ENCODE data around the gene FAM131C.

DNA sequence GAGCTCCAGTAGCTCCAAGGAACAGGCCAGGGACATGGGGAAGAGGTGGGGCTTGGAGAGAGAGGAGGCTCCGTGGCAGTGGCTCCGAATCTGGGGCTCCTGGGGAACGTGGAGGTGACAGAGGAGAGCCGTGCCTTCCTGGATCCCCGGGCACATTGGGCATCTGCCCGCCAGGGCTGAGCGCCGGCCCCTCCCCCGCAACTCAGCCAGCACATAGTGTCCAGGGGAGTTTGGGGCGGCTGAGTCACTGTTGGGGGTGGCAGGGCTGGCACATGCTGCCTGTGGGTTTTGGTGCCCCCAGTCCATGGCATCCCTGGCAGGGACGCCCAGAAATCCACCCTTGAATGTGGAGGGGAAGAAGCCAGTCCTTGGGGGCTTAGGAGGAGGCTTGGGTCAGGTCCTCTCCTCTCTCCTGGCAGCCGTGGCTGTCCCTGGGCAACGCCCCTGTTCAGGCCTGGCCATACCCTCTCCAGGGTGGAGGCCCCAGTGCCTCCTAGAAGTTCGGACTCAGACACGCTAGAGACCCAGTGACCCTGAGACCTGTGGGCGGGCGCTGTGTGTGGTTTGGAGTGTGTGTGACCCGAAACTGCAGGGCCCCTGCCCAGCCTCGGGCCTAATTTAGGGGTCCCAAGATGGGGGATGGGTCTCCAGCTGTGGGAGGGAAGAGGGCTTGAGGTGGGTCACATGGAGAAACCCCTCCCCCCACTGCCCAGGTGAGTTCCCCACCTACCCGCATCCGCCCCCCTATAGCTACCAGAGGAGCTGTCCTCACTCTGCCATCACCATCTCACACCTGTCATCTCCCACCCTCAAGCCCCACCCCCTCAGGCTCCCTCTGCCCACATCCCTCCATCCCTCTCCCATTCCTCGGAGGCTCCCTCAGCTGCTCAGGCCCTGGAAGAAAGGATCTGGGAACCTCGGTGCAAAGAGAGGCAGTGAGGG, 57.2 kb downstream of the FAM131C start:
- TF ChIP-seq POLR2AphosphoS5 (IDR thresholded peaks at IDR 0.05; ENCODE audit: low read depth, low read length) (no peak), TCF7L2 (IDR thresholded peaks at IDR 0.05; ENCODE audit: low read depth, low read length) (no peak)
- TF ChIP-seq, protein P1, sequence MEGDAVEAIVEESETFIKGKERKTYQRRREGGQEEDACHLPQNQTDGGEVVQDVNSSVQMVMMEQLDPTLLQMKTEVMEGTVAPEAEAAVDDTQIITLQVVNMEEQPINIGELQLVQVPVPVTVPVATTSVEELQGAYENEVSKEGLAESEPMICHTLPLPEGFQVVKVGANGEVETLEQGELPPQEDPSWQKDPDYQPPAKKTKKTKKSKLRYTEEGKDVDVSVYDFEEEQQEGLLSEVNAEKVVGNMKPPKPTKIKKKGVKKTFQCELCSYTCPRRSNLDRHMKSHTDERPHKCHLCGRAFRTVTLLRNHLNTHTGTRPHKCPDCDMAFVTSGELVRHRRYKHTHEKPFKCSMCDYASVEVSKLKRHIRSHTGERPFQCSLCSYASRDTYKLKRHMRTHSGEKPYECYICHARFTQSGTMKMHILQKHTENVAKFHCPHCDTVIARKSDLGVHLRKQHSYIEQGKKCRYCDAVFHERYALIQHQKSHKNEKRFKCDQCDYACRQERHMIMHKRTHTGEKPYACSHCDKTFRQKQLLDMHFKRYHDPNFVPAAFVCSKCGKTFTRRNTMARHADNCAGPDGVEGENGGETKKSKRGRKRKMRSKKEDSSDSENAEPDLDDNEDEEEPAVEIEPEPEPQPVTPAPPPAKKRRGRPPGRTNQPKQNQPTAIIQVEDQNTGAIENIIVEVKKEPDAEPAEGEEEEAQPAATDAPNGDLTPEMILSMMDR (IDR thresholded peaks at IDR 0.05) = no peak
- TF ChIP-seq, protein P2, sequence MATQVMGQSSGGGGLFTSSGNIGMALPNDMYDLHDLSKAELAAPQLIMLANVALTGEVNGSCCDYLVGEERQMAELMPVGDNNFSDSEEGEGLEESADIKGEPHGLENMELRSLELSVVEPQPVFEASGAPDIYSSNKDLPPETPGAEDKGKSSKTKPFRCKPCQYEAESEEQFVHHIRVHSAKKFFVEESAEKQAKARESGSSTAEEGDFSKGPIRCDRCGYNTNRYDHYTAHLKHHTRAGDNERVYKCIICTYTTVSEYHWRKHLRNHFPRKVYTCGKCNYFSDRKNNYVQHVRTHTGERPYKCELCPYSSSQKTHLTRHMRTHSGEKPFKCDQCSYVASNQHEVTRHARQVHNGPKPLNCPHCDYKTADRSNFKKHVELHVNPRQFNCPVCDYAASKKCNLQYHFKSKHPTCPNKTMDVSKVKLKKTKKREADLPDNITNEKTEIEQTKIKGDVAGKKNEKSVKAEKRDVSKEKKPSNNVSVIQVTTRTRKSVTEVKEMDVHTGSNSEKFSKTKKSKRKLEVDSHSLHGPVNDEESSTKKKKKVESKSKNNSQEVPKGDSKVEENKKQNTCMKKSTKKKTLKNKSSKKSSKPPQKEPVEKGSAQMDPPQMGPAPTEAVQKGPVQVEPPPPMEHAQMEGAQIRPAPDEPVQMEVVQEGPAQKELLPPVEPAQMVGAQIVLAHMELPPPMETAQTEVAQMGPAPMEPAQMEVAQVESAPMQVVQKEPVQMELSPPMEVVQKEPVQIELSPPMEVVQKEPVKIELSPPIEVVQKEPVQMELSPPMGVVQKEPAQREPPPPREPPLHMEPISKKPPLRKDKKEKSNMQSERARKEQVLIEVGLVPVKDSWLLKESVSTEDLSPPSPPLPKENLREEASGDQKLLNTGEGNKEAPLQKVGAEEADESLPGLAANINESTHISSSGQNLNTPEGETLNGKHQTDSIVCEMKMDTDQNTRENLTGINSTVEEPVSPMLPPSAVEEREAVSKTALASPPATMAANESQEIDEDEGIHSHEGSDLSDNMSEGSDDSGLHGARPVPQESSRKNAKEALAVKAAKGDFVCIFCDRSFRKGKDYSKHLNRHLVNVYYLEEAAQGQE (IDR thresholded peaks at IDR 0.05; ENCODE audit: insufficient read depth in 1 of 2, low read depth in 2 of 2, low read length in 1 of 2) = no peak

All from Panc1 (cell line).